Upper lobe of left lung (tissue), 4 donors: ENCODE data around the gene FGF21.

Source experiments
- CTCF ChIP-seq, 6 experiments: fragments of 450-650 bp in 4 of 6; fragments of 200-600 bp in 2 of 6; sonication (generic) in 2 of 6; IDR thresholded peaks; one replicate each; pipeline ENCODE4 v1.5.1; 2016 to 2019; ENCODE audit warnings: antibody characterized with exemption in 6 of 6
- POLR2A ChIP-seq, 4 donors: fragments of 450-650 bp; IDR thresholded peaks; one replicate each; pipeline ENCODE4 v1.5.1; 2016 to 2017; ENCODE audit warnings: antibody characterized with exemption in 4 of 4, mild to moderate bottlenecking in 2 of 4

DNA sequence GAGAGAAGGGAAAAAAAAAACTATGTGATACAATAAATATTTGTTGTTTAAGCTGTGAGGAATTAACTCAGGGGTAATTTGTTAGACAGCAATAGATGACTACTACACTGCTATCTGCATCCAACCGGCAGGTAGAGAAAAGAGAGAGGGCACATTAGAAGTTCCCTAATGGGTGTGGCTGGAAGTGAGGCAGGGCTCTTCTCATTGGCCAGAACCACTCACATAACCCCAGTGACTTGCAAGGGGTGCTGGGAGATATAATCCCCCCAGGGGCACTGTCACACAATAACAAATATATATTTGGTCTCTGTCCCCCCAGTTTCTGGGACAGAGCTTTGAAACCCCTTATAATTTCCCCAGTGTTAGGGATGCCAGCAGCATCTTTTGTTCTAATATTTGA, 24.3 kb downstream of the FGF21 start:
- TF ChIP-seq CTCF (IDR thresholded peaks at IDR 0.05) (no peak), POLR2A (IDR thresholded peaks at IDR 0.05) (no peak)
